ENCODE results near the gene STK32A. TPM values are rescaled to one million over a fixed set of nuclear protein-coding genes. Genes with fewer than 3 reads are reported as not detected.

Gene STK32A
- total and polyA plus RNA-seq, 2 experiments from 2014 or later: 2.4 to 2.8 TPM

GRCh38 chr5:147234239-147234824, 494 bp upstream of the STK32A start:
- peaks cover 4% of the 10 kb centered on the region; the same call in 1 of the 3 replicates for H3K4me1 Mint-ChIP-seq
- Histone ChIP-seq H3F3A (replicated peaks; ENCODE audit: low read depth) (no peaks in the 10 kb centered on the region), H3K4me3 (peak overlapping the region; percentile 81), H3K27me3 (ENCODE audit: insufficient read depth) (peaks cover 31% of the 10 kb centered on the region), H4K20me1 (replicated peaks; ENCODE audit: insufficient read depth) (no peaks in the 10 kb centered on the region), H3K27ac (ENCODE audit: low read depth) (no peak overlapping the region), H3K9me2 (ENCODE audit: insufficient read depth) (no peaks in the 10 kb centered on the region), H3K79me2 (replicated peaks; ENCODE audit: insufficient read depth) (no peaks in the 10 kb centered on the region), H2AFZ (no peak overlapping the region), H3K4me1 (ENCODE audit: insufficient read depth) (peaks cover 5% of the 10 kb centered on the region; the same call in 1 of the 2 replicates), H3K4me2 (peak overlapping the region; percentile 75), H3K36me3 (ENCODE audit: insufficient read depth) (no peaks in the 10 kb centered on the region)
- DNase-seq (ENCODE audit: low spot score) (peak; percentile 27), ATAC-seq (peak; percentile 46)
- H3K4me3 Mint-ChIP-seq: peak overlapping the region; percentile 78
- H3K36me3 Mint-ChIP-seq (ENCODE audit: low read depth): no peaks in the 10 kb centered on the region
- peaks cover 7% of the 10 kb centered on the region for H3K27me3 Mint-ChIP-seq (ENCODE audit: insufficient read depth, low read depth, poor library complexity)
- H3K27ac Mint-ChIP-seq: no peak overlapping the region
- no peaks in the 10 kb centered on the region for H3K9me3 Mint-ChIP-seq
- TF ChIP-seq REST (IDR thresholded peaks at IDR 0.05; ENCODE audit: unreplicated experiment) (no peak), EZH2 (IDR thresholded peaks at IDR 0.05; ENCODE audit: low read depth, unreplicated experiment) (no peak), POLR2AphosphoS5 (IDR thresholded peaks at IDR 0.05; ENCODE audit: low read depth) (no peak), JUNB (IDR thresholded peaks at IDR 0.05; ENCODE audit: unreplicated experiment) (no peak), CREB1 (CRISPR knock-in tag; IDR thresholded peaks at IDR 0.05; ENCODE audit: low read depth) (no peak), EZH2phosphoT487 (IDR thresholded peaks at IDR 0.05; ENCODE audit: unreplicated experiment) (no peak), ZNF114 (CRISPR knock-in tag; IDR thresholded peaks at IDR 0.05) (no peak)
- TF ChIP-seq, protein P1, sequence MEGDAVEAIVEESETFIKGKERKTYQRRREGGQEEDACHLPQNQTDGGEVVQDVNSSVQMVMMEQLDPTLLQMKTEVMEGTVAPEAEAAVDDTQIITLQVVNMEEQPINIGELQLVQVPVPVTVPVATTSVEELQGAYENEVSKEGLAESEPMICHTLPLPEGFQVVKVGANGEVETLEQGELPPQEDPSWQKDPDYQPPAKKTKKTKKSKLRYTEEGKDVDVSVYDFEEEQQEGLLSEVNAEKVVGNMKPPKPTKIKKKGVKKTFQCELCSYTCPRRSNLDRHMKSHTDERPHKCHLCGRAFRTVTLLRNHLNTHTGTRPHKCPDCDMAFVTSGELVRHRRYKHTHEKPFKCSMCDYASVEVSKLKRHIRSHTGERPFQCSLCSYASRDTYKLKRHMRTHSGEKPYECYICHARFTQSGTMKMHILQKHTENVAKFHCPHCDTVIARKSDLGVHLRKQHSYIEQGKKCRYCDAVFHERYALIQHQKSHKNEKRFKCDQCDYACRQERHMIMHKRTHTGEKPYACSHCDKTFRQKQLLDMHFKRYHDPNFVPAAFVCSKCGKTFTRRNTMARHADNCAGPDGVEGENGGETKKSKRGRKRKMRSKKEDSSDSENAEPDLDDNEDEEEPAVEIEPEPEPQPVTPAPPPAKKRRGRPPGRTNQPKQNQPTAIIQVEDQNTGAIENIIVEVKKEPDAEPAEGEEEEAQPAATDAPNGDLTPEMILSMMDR (conservative IDR thresholded peaks at IDR 0.05; ENCODE audit: low read depth in 2 of 2): no peak

DNA sequence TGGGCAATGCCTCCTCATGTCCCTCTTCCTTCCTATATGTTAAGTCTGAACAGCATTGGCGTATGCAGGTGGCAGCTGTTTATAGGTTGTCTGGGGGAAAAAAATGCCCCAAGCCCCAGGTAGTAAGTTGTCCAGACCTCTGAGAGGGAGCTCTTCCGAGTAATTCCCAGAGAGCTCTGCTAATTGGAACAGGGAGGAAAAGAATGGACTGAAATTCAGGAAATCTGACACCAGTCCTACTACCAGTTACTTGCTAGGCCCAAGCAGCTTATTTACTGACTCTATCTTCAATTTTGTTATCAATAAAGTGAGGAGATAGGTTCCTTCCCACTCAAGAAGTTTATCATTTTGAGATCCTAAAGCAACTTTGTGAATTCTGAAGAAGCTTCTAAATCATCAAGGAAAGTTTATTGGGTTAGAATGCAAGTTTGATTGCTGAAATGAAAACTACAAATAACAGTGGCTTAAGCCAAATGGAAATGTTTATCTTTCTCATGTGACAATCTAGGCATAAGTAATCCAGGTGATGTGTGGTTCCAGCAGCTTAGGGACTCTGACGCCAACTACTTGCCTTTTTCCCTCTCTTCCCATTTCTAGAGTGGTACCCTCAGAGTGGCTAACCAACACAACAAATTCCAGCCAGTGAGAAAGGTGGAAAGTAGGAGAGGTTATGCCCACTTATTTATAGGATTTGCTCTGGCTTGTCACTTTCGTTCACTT, 5.6 kb downstream of the STK32A start:
- Mint-ChIP-seq H3K4me3 (no peak overlapping the region), H3K27me3 (ENCODE audit: insufficient read depth, low read depth, poor library complexity) (peaks cover 1% of the 10 kb centered on the region), H3K9me3 (no peaks in the 10 kb centered on the region), H3K27ac (no peak overlapping the region), H3K36me3 (ENCODE audit: low read depth) (no peaks in the 10 kb centered on the region), H3K4me1 (peaks cover 11% of the 10 kb centered on the region)
- H3K36me3 ChIP-seq (ENCODE audit: insufficient read depth): no peaks in the 10 kb centered on the region
- peaks cover 5% of the 10 kb centered on the region for H3K27me3 ChIP-seq (ENCODE audit: insufficient read depth)
- no peaks in the 10 kb centered on the region for H3K9me2 ChIP-seq (ENCODE audit: insufficient read depth)
- no peak overlapping the region for H3K4me3 ChIP-seq
- no peaks in the 10 kb centered on the region for H3K79me2 ChIP-seq (replicated peaks; ENCODE audit: insufficient read depth)
- H2AFZ ChIP-seq: no peak overlapping the region
- DNase-seq (ENCODE audit: low spot score) (peak; percentile 25), ATAC-seq (peak; percentile 73)
- peaks cover 1% of the 10 kb centered on the region; the same call in 1 of the 2 replicates for H3K4me1 ChIP-seq (ENCODE audit: insufficient read depth)
- no peaks in the 10 kb centered on the region for H3F3A ChIP-seq (replicated peaks; ENCODE audit: low read depth)
- no peak overlapping the region for H3K4me2 ChIP-seq
- H4K20me1 ChIP-seq (replicated peaks; ENCODE audit: insufficient read depth): no peaks in the 10 kb centered on the region
- no peak overlapping the region for H3K27ac ChIP-seq (ENCODE audit: low read depth)
- TF ChIP-seq NANOG (IDR thresholded peaks at IDR 0.05; ENCODE audit: borderline replicate concordance) (no peak), CREB1 (CRISPR knock-in tag; IDR thresholded peaks at IDR 0.05; ENCODE audit: low read depth) (no peak), POLR2AphosphoS5 (IDR thresholded peaks at IDR 0.05; ENCODE audit: low read depth) (no peak)
